Caco-2 (cell line): ENCODE measurements around the gene FAM53A. TPM values are rescaled to one million over a fixed set of nuclear protein-coding genes. Genes with fewer than 3 reads are reported as not detected.

Experiments
- BruUV-seq: library from RNA; stranded (reverse); fragments of 400-500 nt; replicated peaks from 2 replicates; lab custom pipeline; 2021; lab: Mats Ljungman, UMichigan
- CTCF ChIA-PET: fragments of 300-600 bp; sonication (Branson Sonifier 250); formaldehyde crosslinking; loops from one replicate; lab custom pipeline; 2022; ENCODE audit warnings: antibody characterized with exemption; lab: Charles Lee
- POLR2A ChIA-PET: fragments of 300-600 bp; sonication (Branson Sonifier 250); formaldehyde crosslinking; loops from one replicate; lab custom pipeline; 2022; ENCODE audit warnings: antibody characterized with exemption; lab: Charles Lee
- DNase-seq, 2 experiments: peaks; one replicate each; pipeline versions ENCODE4 v3.0.0 to v3.0.0-alpha.2; 2020 to 2022
- H3K27me3 ChIP-seq: replicated peaks from 2 replicates; pipeline ENCODE4 v1.6.0; 2011; ENCODE audit warnings: low read length; ENCODE audit not compliant: control insufficient read depth, insufficient read depth
- H3K36me3 ChIP-seq: 2 replicates; pipeline ENCODE4 v1.5.1; 2011; ENCODE audit warnings: low read length; ENCODE audit not compliant: control insufficient read depth, insufficient read depth
- H3K4me1 ChIP-seq: fragments of 250-450 bp; sonication (Bioruptor Pico); 2 replicates; pipeline ENCODE4 v1.5.1; 2020; ENCODE audit warnings: mild to moderate bottlenecking
- H3K4me3 ChIP-seq: 2 replicates; pipeline ENCODE4 v1.5.1; 2011; ENCODE audit warnings: low read depth, mild to moderate bottlenecking, control low read depth, low read length
- H3K9me3 ChIP-seq: fragments of 250-450 bp; sonication (Bioruptor Pico); 2 replicates; pipeline ENCODE4 v1.5.1; 2020; ENCODE audit warnings: mild to moderate bottlenecking, moderate library complexity
- H3K27ac Mint-ChIP-seq: one replicate; pipeline ENCODE4 v1.8.0; 2022; ENCODE audit warnings: mixed read lengths; ENCODE audit not compliant: unreplicated experiment
- H3K27me3 Mint-ChIP-seq: one replicate; pipeline ENCODE4 v1.8.0; 2022; ENCODE audit warnings: mixed read lengths; ENCODE audit not compliant: insufficient read depth, unreplicated experiment
- H3K36me3 Mint-ChIP-seq: one replicate; pipeline ENCODE4 v1.8.0; 2022; ENCODE audit warnings: mild to moderate bottlenecking, mixed read lengths; ENCODE audit not compliant: insufficient read depth, unreplicated experiment
- H3K4me1 Mint-ChIP-seq: one replicate; pipeline ENCODE4 v1.8.0; 2022; ENCODE audit warnings: low read depth, mixed read lengths; ENCODE audit not compliant: unreplicated experiment
- H3K4me3 Mint-ChIP-seq: one replicate; pipeline ENCODE4 v1.8.0; 2022; ENCODE audit warnings: mild to moderate bottlenecking, moderate library complexity, mixed read lengths; ENCODE audit not compliant: unreplicated experiment
- H3K9me3 Mint-ChIP-seq: one replicate; pipeline ENCODE4 v1.8.0; 2022; ENCODE audit warnings: mixed read lengths; ENCODE audit not compliant: unreplicated experiment
- intact Hi-C: fragments of 100-400 bp; cut with micrococcal nuclease; formaldehyde crosslinking; loops from one replicate; pipeline ENCODE4 v1.10.0; 2022; ENCODE audit not compliant: unreplicated experiment
- total RNA-seq: library from RNA; stranded (reverse); gene quantifications from 2 replicates; pipeline ENCODE4 v1.2.3, GENCODE V29; 2022
- TF ChIP-seq, protein P1 (sequence below), 2 experiments: fragments of 200-600 bp in 1 of 2; IDR thresholded peaks; 1 replicate in 1 of 2; 2 replicates in 1 of 2; pipeline versions ENCODE4 v1.5.1 to v1.8.0; 2011 to 2022; ENCODE audit warnings: antibody characterized with exemption in 1 of 2, control low read depth in 1 of 2, inconsistent platforms in 1 of 2, low read depth in 1 of 2, low read length in 1 of 2, mild to moderate bottlenecking in 1 of 2, moderate library complexity in 1 of 2; ENCODE audit not compliant: insufficient read depth in 1 of 2, severe bottlenecking in 1 of 2, unreplicated experiment in 1 of 2

Gene FAM53A
- total RNA-seq, 1 experiment from 2014 or later: 4.1 TPM

DNA sequence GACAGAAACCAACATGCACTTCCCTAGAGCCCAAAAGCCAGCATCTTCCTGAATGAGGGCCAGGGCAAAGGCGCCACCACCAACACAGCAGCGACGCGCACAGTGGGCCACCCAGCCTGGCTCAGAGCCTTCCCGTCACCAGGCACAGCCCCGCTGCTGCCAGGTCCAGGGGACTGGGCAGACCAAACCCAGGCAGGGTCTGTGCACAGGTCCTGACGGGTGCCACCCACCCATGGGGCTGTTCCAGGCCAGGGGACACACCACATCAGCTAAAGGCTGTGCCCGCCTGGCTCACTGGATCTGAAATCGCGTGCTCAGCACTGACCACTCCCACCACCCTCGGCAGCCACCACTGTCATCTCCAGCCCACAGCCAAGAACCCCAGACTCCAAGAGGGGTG, 13.8 kb downstream of the FAM53A start:
- no TSS peak for BruUV-seq
- no peak for DNase-seq
- Histone ChIP-seq H3K4me1 (no peaks in the 10 kb centered on the region), H3K4me3 (no peak overlapping the region), H3K9me3 (no peaks in the 10 kb centered on the region), H3K36me3 (no peaks in the 10 kb centered on the region), H3K27me3 (no peaks in the 10 kb centered on the region)
- Mint-ChIP-seq H3K4me3 (no peak overlapping the region), H3K9me3 (no peaks in the 10 kb centered on the region), H3K27me3 (peaks cover 2% of the 10 kb centered on the region), H3K27ac (no peak overlapping the region), H3K4me1 (no peaks in the 10 kb centered on the region), H3K36me3 (no peaks in the 10 kb centered on the region)
- intact Hi-C loops: no loop called here
- ChIA-PET CTCF (interaction anchor here (0.6 kb wide), 1 partner anchor 60 kb away, joined by 3 read pairs; no protein-coding TSS in a partner anchor), POLR2A (no interaction called here)
- TF ChIP-seq, protein P1, sequence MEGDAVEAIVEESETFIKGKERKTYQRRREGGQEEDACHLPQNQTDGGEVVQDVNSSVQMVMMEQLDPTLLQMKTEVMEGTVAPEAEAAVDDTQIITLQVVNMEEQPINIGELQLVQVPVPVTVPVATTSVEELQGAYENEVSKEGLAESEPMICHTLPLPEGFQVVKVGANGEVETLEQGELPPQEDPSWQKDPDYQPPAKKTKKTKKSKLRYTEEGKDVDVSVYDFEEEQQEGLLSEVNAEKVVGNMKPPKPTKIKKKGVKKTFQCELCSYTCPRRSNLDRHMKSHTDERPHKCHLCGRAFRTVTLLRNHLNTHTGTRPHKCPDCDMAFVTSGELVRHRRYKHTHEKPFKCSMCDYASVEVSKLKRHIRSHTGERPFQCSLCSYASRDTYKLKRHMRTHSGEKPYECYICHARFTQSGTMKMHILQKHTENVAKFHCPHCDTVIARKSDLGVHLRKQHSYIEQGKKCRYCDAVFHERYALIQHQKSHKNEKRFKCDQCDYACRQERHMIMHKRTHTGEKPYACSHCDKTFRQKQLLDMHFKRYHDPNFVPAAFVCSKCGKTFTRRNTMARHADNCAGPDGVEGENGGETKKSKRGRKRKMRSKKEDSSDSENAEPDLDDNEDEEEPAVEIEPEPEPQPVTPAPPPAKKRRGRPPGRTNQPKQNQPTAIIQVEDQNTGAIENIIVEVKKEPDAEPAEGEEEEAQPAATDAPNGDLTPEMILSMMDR (IDR thresholded peaks at IDR 0.05; ENCODE audit: insufficient read depth in 1 of 2, low read depth in 1 of 2, low read length in 1 of 2, severe bottlenecking in 1 of 2, unreplicated experiment in 1 of 2): no peak

DNA sequence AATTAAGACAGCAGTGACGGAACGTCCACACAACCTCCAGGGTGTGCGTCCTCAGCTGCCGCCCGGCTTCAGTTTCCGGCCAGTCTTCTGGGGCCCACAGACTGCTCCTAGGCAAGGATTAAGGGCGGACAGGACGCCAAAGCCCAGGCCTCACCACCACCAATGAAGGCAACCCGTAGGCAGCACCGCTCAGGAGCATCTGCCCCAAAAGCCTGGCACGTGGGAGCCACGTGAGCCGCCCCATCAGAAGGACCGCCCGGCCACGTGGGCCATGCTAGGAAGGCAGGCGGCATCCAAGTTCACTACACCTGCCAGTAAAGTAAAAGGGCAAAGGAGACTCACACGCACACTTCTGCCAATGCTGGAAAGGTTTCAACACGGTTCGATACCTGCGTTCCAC, 14.3 kb downstream of the FAM53A start:
- Mint-ChIP-seq H3K27ac (no peak overlapping the region), H3K4me3 (no peak overlapping the region), H3K27me3 (peaks cover under 1% of the 10 kb centered on the region), H3K9me3 (no peaks in the 10 kb centered on the region), H3K36me3 (no peaks in the 10 kb centered on the region), H3K4me1 (no peaks in the 10 kb centered on the region)
- ChIA-PET POLR2A (no interaction called here), CTCF (no interaction called here)
- TF ChIP-seq, protein P1 (IDR thresholded peaks at IDR 0.05; ENCODE audit: insufficient read depth in 1 of 2, low read depth in 1 of 2, low read length in 1 of 2, severe bottlenecking in 1 of 2, unreplicated experiment in 1 of 2): no peak
- BruUV-seq: no TSS peak
- no peaks in the 10 kb centered on the region; the same call in 1 of the 2 replicates for H3K4me1 ChIP-seq
- no peaks in the 10 kb centered on the region for H3K27me3 ChIP-seq
- intact Hi-C loops: no loop called here
- no peaks in the 10 kb centered on the region for H3K9me3 ChIP-seq
- no peaks in the 10 kb centered on the region for H3K36me3 ChIP-seq
- H3K4me3 ChIP-seq: no peak overlapping the region
- DNase-seq: no peak

DNA sequence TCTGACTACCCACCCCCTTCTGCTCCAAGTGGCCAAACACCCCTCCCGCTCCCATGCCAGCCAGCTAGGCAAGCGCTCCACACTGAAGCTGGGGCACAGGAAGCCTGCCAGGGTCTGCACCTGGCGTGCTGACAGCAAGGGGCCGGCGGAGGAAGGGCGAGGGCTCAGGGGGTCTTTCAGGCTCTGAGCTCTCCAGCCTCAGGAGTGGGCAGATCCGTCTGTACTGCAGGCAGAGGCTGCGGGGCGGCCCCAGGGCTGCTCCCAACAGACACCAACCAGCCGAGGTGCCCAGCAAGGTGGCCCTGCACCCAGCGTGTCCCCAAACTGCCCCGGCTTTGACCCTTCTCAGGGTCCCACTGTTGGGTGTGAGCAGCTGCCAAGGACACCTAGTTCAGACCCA, 14.8 kb downstream of the FAM53A start:
- CTCF ChIA-PET: interaction anchor here (0.5 kb wide), 1 partner anchor 167 kb away, joined by 5 read pairs; no protein-coding TSS in a partner anchor
- no TSS peak for BruUV-seq
- H3K27me3 Mint-ChIP-seq: no peaks in the 10 kb centered on the region
- peaks cover 6% of the 10 kb centered on the region for H3K4me1 ChIP-seq
- no peak for DNase-seq
- no peak overlapping the region for H3K4me3 Mint-ChIP-seq
- intact Hi-C loops: no loop called here
- no peaks in the 10 kb centered on the region for H3K9me3 ChIP-seq
- no peaks in the 10 kb centered on the region for H3K27me3 ChIP-seq
- TF ChIP-seq, protein P1 (IDR thresholded peaks at IDR 0.05; ENCODE audit: insufficient read depth in 1 of 2, low read depth in 1 of 2, low read length in 1 of 2, severe bottlenecking in 1 of 2, unreplicated experiment in 1 of 2): no peak
- H3K36me3 ChIP-seq: no peaks in the 10 kb centered on the region
- no peaks in the 10 kb centered on the region for H3K9me3 Mint-ChIP-seq
- H3K4me1 Mint-ChIP-seq: no peaks in the 10 kb centered on the region
- no peaks in the 10 kb centered on the region for H3K36me3 Mint-ChIP-seq
- H3K4me3 ChIP-seq: no peak overlapping the region
- POLR2A ChIA-PET: no interaction called here
- H3K27ac Mint-ChIP-seq: no peak overlapping the region
